Mesothelial cell of epicardium (in vitro differentiated cells): ENCODE measurements around the gene ADAMTS7. TPM values are rescaled to one million over a fixed set of nuclear protein-coding genes. Genes with fewer than 3 reads are reported as not detected.
"Not testable (repeated sequence)": the region's sequence is repeated elsewhere in the genome, so short reads cannot be mapped to it uniquely, and the experiment has no call there.

Source experiments
- DNase-seq, 2 experiments: peaks; one replicate each; pipeline ENCODE4 v3.0.0; 2021; ENCODE audit warnings: low spot score in 2 of 2; ENCODE audit not compliant: unreplicated experiment in 2 of 2
- H3K27ac Mint-ChIP-seq: 2 replicates; pipeline ENCODE4 v1.8.0; 2021; ENCODE audit warnings: mixed read lengths
- H3K27me3 Mint-ChIP-seq: 2 replicates; pipeline ENCODE4 v1.8.0; 2021; ENCODE audit warnings: low read depth, mixed read lengths
- H3K36me3 Mint-ChIP-seq: 2 replicates; pipeline ENCODE4 v1.8.0; 2021; ENCODE audit warnings: mixed read lengths
- H3K4me1 Mint-ChIP-seq: 2 replicates; pipeline ENCODE4 v1.8.0; 2021; ENCODE audit warnings: mixed read lengths
- H3K4me3 Mint-ChIP-seq: 2 replicates; pipeline ENCODE4 v1.8.0; 2021; ENCODE audit warnings: mild to moderate bottlenecking, moderate library complexity, mixed read lengths
- H3K9me3 Mint-ChIP-seq: 2 replicates; pipeline ENCODE4 v1.8.0; 2021; ENCODE audit warnings: mixed read lengths
- total RNA-seq: library from RNA; stranded (reverse); gene quantifications from 3 replicates; pipeline ENCODE4 v1.2.1, GENCODE V29; 2021
- TF ChIP-seq, protein P1 (sequence below): fragments of 200-600 bp; sonication (generic); IDR thresholded peaks from one replicate; pipeline ENCODE4 v1.5.0; 2021; ENCODE audit warnings: antibody characterized with exemption; ENCODE audit not compliant: unreplicated experiment

Gene ADAMTS7
- total RNA-seq, 1 donor from 2014 or later, result 101 TPM

DNA sequence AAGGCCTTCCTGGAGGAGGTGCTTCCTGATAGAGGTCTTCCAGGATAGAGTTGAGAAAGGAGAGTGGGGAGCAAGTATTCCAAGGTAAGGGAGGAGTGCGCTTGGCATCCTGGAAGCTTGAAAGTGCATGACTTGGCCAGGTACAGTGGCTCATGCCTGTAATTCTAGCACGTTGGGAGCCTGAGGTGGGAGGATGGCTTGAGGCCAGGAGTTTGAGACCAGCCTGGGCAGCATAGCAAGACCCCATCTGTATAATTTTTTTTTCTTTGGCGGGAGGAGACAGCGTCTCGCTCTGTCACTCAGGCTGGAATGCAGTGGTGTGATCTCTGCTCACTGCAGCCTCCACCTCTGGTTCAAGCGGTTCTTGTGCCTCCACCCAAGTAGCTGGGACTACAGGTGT, 42.2 kb upstream of the ADAMTS7 start:
- Mint-ChIP-seq H3K27me3 (no peaks in the 10 kb centered on the region), H3K36me3 (no peaks in the 10 kb centered on the region), H3K27ac (no peak overlapping the region), H3K9me3 (peaks cover 8% of the 10 kb centered on the region), H3K4me3 (no peak overlapping the region), H3K4me1 (no peaks in the 10 kb centered on the region)
- TF ChIP-seq, protein P1, sequence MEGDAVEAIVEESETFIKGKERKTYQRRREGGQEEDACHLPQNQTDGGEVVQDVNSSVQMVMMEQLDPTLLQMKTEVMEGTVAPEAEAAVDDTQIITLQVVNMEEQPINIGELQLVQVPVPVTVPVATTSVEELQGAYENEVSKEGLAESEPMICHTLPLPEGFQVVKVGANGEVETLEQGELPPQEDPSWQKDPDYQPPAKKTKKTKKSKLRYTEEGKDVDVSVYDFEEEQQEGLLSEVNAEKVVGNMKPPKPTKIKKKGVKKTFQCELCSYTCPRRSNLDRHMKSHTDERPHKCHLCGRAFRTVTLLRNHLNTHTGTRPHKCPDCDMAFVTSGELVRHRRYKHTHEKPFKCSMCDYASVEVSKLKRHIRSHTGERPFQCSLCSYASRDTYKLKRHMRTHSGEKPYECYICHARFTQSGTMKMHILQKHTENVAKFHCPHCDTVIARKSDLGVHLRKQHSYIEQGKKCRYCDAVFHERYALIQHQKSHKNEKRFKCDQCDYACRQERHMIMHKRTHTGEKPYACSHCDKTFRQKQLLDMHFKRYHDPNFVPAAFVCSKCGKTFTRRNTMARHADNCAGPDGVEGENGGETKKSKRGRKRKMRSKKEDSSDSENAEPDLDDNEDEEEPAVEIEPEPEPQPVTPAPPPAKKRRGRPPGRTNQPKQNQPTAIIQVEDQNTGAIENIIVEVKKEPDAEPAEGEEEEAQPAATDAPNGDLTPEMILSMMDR, result no peak
- DNase-seq, result no peak

DNA sequence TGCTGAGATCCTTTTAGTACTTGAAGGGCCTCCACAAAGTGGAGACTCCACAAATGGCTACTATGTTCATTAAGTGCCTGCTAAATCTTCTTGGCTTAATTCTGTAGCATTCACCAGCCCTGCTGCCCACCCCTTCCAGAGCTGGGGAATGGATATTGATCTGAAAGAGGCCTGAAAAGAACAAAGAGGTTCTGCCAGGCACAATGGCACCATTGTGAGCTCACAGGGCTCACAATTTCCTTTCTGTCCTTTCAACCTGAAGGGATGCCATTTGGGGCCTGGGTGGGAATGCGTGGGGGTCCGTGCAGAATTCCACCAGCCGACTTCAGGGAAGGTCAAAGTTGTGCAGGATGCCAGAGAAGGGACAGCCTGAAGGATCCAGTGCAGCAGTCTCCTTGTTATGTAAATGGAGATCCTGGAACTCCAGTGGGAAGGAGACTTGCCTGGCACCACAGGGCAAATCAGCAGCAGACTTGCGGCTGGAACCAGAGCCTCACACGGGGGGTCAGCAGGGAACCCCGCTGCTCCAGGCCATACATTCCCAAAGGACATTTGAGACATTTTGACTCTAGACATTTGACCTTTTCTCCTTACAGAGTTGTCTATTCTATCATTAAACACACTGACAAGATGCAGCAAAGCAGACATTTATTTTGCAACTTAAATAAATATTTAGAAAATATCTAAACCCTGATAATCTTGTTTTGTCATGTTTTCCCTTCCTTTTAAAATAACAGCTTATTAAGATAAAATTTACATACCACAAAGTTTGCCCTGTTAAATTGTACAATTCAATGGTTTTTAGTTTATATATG, 39.9 kb upstream of the ADAMTS7 start:
- H3K4me3 Mint-ChIP-seq, result no peak overlapping the region
- H3K36me3 Mint-ChIP-seq, result no peaks in the 10 kb centered on the region

DNA sequence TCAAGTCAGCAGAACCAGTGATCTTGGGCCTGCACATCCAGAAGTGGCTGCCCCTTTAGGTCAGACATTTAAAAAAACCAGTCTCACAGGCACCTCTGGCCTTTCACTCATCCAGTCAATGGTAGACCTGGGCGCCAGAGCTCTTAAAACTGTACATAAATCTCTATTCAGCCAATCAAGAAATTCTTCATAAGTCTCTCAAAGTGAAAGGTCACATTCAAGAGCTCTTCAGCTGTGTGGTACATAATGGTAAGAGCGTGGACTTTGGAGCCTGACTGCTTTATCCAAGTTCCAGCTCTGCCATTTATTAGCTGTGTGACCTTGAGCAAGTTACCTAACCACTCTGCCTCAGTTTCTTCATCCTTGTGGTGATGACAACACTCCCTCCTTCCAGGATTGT, 39.1 kb upstream of the ADAMTS7 start:
- no peaks in the 10 kb centered on the region for H3K27me3 Mint-ChIP-seq
- H3K4me1 Mint-ChIP-seq, result no peaks in the 10 kb centered on the region
- TF ChIP-seq, protein P1, result no peak
- no peak overlapping the region for H3K4me3 Mint-ChIP-seq
- H3K9me3 Mint-ChIP-seq, result peaks cover 13% of the 10 kb centered on the region
- no peaks in the 10 kb centered on the region for H3K36me3 Mint-ChIP-seq
- DNase-seq, result no peak
- H3K27ac Mint-ChIP-seq, result no peak overlapping the region

More for the DNA sequence above, 39.9 kb upstream of the ADAMTS7 start:
- TF ChIP-seq, protein P1, result no peak
- Mint-ChIP-seq H3K27me3 (no peaks in the 10 kb centered on the region), H3K9me3 (peaks cover 9% of the 10 kb centered on the region), H3K27ac (no peak overlapping the region), H3K4me1 (no peaks in the 10 kb centered on the region)
- no peak for DNase-seq

DNA sequence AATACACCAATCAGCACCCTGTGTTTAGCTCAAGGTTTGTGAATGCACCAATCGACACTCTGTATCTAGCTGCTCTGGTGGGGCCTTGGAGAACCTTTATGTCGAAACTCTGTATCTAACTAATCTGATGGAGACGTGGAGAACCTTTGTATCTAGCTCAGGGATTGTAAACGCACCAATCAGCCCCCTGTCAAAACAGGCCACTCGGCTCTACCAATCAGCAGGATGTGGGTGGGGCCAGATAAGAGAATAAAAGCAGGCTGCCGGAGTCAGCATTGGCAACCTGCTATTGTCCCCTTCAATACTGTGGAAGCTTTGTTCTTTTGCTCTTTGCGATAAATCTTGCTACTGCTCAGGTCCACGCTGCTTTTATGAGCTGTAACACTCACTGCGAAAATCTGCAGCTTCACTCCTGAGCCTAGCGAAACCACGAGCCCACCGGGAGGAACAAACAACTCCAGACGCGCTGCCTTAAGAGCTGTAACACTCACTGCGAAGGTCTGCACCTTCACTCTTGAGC, 36.2 kb upstream of the ADAMTS7 start:
- not testable (repeated sequence) for H3K4me3 Mint-ChIP-seq

DNA sequence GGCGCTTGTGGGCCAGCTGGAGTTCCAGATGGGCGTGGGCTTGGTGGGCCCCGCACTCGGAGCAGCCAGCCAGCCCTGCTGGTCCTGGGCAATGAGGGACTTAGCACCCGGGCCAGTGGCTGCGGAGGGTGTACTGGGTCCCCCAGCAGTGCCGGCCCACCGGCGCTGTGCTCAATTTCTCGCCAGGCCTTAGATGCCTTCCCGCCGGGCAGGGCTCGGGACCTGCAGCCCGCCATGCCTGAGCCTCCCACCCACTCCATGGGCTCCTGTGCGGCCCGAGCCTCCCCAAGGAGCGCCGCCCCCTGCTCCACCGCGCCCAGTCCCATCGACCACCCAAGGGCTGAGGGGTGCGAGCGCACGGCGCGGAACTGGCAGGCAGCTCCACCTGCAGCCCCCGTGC, 35.6 kb upstream of the ADAMTS7 start:
- not testable (repeated sequence) for H3K27me3 Mint-ChIP-seq, H3K27ac Mint-ChIP-seq, H3K36me3 Mint-ChIP-seq, H3K4me3 Mint-ChIP-seq, H3K4me1 Mint-ChIP-seq, DNase-seq, H3K9me3 Mint-ChIP-seq

More for the DNA sequence above, 36.2 kb upstream of the ADAMTS7 start:
- not testable (repeated sequence) for H3K4me1 Mint-ChIP-seq, DNase-seq, H3K9me3 Mint-ChIP-seq, H3K27ac Mint-ChIP-seq, H3K27me3 Mint-ChIP-seq, H3K36me3 Mint-ChIP-seq

GRCh38 chr15:78842519-78842918, 31.3 kb upstream of the ADAMTS7 start:
- Mint-ChIP-seq H3K27me3 (no peaks in the 10 kb centered on the region), H3K4me3 (no peak overlapping the region), H3K27ac (no peak overlapping the region), H3K36me3 (no peaks in the 10 kb centered on the region), H3K4me1 (no peaks in the 10 kb centered on the region), H3K9me3 (peaks cover 5% of the 10 kb centered on the region)
- no peak for DNase-seq
- TF ChIP-seq, protein P1, result no peak
